ENCODE data around the gene S100A13. TPM values are rescaled to one million over a fixed set of nuclear protein-coding genes. Genes with fewer than 3 reads are reported as not detected.
A peak's percentile ranks its signal among the peaks of the same experiment; 100 is the strongest.

S100A13 gene
- total and polyA plus RNA-seq, 2 donors (not counting 1 experiment from before 2014, with no cell fraction given): 172 to 399 TPM

DNA sequence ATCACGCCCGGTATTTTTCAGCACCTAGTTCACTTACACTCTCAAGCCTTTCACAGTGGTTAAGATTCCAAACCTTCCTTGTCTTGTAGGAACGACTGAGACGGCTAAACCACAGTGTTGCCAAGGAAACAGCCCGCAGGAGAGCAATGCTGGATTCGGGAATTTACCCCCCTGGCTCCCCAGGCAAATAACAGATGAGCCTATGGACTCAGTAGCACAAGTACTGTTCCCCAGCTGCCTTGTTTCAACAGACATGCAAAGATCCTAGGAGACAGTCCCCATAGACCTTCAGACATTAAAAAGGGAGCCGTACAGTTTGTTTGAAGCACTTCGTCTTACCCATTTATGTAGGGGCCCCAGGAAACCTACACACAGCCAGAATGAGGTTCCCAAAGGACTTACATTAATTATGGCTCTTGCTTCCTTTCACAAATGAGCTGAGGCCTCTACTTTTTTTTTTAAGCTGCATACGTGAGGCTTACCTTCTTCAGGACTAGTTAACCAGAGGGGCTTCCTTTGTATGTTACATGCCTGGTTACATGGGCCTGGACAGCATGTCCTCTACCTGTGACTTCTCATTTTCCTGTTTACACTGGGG lies 33.9 kb upstream of the S100A13 start:
- TF ChIP-seq EZH2 (IDR thresholded peaks at IDR 0.05; ENCODE audit: low read length, missing control alignments): no peak
- TF ChIP-seq, protein P1, sequence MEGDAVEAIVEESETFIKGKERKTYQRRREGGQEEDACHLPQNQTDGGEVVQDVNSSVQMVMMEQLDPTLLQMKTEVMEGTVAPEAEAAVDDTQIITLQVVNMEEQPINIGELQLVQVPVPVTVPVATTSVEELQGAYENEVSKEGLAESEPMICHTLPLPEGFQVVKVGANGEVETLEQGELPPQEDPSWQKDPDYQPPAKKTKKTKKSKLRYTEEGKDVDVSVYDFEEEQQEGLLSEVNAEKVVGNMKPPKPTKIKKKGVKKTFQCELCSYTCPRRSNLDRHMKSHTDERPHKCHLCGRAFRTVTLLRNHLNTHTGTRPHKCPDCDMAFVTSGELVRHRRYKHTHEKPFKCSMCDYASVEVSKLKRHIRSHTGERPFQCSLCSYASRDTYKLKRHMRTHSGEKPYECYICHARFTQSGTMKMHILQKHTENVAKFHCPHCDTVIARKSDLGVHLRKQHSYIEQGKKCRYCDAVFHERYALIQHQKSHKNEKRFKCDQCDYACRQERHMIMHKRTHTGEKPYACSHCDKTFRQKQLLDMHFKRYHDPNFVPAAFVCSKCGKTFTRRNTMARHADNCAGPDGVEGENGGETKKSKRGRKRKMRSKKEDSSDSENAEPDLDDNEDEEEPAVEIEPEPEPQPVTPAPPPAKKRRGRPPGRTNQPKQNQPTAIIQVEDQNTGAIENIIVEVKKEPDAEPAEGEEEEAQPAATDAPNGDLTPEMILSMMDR (conservative IDR thresholded peaks at IDR 0.05 in 1 of 2, IDR thresholded peaks at IDR 0.05 in 1 of 2; ENCODE audit: low read depth in 1 of 2, low read length in 2 of 2): no peak
- peaks cover 11% of the 10 kb centered on the region for H3K36me3 ChIP-seq (ENCODE audit: control insufficient read depth, insufficient read depth, low read length)
- DNase-seq (ENCODE audit: low read depth in 2 of 2): peak in 1 of 2 donors; percentile 82
- H3K4me1 ChIP-seq (ENCODE audit: control insufficient read depth, extremely low read depth, insufficient read depth, low read length): peaks cover 4% of the 10 kb centered on the region
- H3K79me2 ChIP-seq (ENCODE audit: control insufficient read depth, insufficient read depth, low read length): peaks cover 12% of the 10 kb centered on the region
- no peaks in the 10 kb centered on the region for H3K9me3 ChIP-seq (ENCODE audit: control insufficient read depth, insufficient read depth, low read depth, low read length)
- no peaks in the 10 kb centered on the region for H3K27me3 ChIP-seq (ENCODE audit: control insufficient read depth, insufficient read depth, low read length)
- no peak overlapping the region for H3K9ac ChIP-seq (ENCODE audit: insufficient read depth, low read length)
- H3K4me3 ChIP-seq (replicated peaks in 1 of 4; ENCODE audit: control extremely low read depth in 1 of 4, insufficient read depth in 1 of 4, low read depth in 3 of 4, low read length in 4 of 4): no peak overlapping the region
- no peak overlapping the region for H3K27ac ChIP-seq (ENCODE audit: insufficient read depth, low read length)
- H4K20me1 ChIP-seq (ENCODE audit: control insufficient read depth, extremely low read depth, insufficient read depth, low read length): no peaks in the 10 kb centered on the region
- H3K4me2 ChIP-seq (ENCODE audit: extremely low read depth, insufficient read depth, low read length): no peak overlapping the region
- H2AFZ ChIP-seq (ENCODE audit: low read length): no peak overlapping the region

DNA sequence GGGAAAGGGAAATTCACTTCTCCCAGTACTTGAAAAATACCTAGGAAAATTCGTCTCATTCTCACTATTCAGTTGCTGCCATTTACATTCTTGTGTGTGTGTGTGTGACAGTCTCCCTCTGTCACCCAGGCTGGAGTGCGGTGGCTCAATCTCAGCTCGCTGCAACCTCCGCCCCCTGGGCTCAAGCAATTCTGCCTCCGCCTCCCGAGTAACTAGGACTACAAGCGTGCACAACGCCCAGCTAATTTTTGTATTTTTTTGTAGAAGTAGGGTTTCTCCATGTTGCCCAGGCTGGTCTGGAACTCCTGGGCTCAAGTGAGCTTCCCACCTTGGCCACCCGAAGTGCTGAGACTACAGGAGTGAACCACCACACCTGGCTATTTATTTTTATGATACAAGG lies 32.4 kb upstream of the S100A13 start:
- DNase-seq (ENCODE audit: low read depth in 2 of 2): no peak
- H3K27ac ChIP-seq (ENCODE audit: insufficient read depth, low read length): no peak overlapping the region
- H3K9me3 ChIP-seq (ENCODE audit: control insufficient read depth, insufficient read depth, low read depth, low read length): no peaks in the 10 kb centered on the region
- peaks cover 4% of the 10 kb centered on the region for H3K4me1 ChIP-seq (ENCODE audit: control insufficient read depth, extremely low read depth, insufficient read depth, low read length)
- H3K4me3 ChIP-seq (replicated peaks in 1 of 4; ENCODE audit: control extremely low read depth in 1 of 4, insufficient read depth in 1 of 4, low read depth in 3 of 4, low read length in 4 of 4): peak overlapping the region; percentile 58 to 99 (median 80)
- H3K4me2 ChIP-seq (ENCODE audit: extremely low read depth, insufficient read depth, low read length): peak overlapping the region; percentile 15
- H3K79me2 ChIP-seq (ENCODE audit: control insufficient read depth, insufficient read depth, low read length): peaks cover 12% of the 10 kb centered on the region
- H3K27me3 ChIP-seq (ENCODE audit: control insufficient read depth, insufficient read depth, low read length): no peaks in the 10 kb centered on the region
- peaks cover 9% of the 10 kb centered on the region for H3K36me3 ChIP-seq (ENCODE audit: control insufficient read depth, insufficient read depth, low read length)
- no peak for TF ChIP-seq EZH2 (IDR thresholded peaks at IDR 0.05; ENCODE audit: low read length, missing control alignments)
- TF ChIP-seq, protein P1 (conservative IDR thresholded peaks at IDR 0.05 in 1 of 2, IDR thresholded peaks at IDR 0.05 in 1 of 2; ENCODE audit: low read depth in 1 of 2, low read length in 2 of 2): no peak
- H4K20me1 ChIP-seq (ENCODE audit: control insufficient read depth, extremely low read depth, insufficient read depth, low read length): no peaks in the 10 kb centered on the region
- H3K9ac ChIP-seq (ENCODE audit: insufficient read depth, low read length): no peak overlapping the region
- H2AFZ ChIP-seq (ENCODE audit: low read length): no peak overlapping the region

DNA sequence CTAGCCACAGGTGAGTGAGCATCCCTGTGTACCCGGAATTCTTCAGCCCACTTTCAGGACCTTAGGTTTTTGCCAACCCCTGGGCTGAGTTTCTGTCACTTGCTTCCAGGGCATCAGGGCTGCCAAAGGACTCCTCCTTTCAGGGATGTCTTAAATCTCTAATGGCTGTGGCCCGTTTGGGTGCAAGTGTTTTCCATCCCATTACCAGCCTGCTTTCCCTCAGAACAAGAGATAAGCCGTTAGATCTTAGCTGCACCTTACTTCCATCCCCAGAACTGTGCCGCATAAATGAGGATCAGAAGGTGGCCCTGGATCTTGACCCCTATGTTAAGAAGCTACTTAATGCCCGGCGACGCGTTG lies 31.9 kb upstream of the S100A13 start:
- TF ChIP-seq, protein P1 (conservative IDR thresholded peaks at IDR 0.05 in 1 of 2, IDR thresholded peaks at IDR 0.05 in 1 of 2; ENCODE audit: low read depth in 1 of 2, low read length in 2 of 2): no peak
- no peak for TF ChIP-seq EZH2 (IDR thresholded peaks at IDR 0.05; ENCODE audit: low read length, missing control alignments)
- H2AFZ ChIP-seq (ENCODE audit: low read length): peak overlapping the region; percentile 17
- H3K27ac ChIP-seq (ENCODE audit: insufficient read depth, low read length): peak overlapping the region; percentile 27

More for the DNA sequence above, 31.9 kb upstream of the S100A13 start:
- peaks cover 4% of the 10 kb centered on the region for H3K4me1 ChIP-seq (ENCODE audit: control insufficient read depth, extremely low read depth, insufficient read depth, low read length)
- H4K20me1 ChIP-seq (ENCODE audit: control insufficient read depth, extremely low read depth, insufficient read depth, low read length): no peaks in the 10 kb centered on the region
- peak overlapping the region; percentile 73 for H3K9ac ChIP-seq (ENCODE audit: insufficient read depth, low read length)
- no peaks in the 10 kb centered on the region for H3K9me3 ChIP-seq (ENCODE audit: control insufficient read depth, insufficient read depth, low read depth, low read length)
- no peaks in the 10 kb centered on the region for H3K27me3 ChIP-seq (ENCODE audit: control insufficient read depth, insufficient read depth, low read length)
- H3K4me3 ChIP-seq (replicated peaks in 1 of 4; ENCODE audit: control extremely low read depth in 1 of 4, insufficient read depth in 1 of 4, low read depth in 3 of 4, low read length in 4 of 4): peak overlapping the region; percentile 58 to 99 (median 80)
- H3K36me3 ChIP-seq (ENCODE audit: control insufficient read depth, insufficient read depth, low read length): peaks cover 7% of the 10 kb centered on the region
- H3K4me2 ChIP-seq (ENCODE audit: extremely low read depth, insufficient read depth, low read length): peak overlapping the region; percentile 15
- H3K79me2 ChIP-seq (ENCODE audit: control insufficient read depth, insufficient read depth, low read length): peaks cover 12% of the 10 kb centered on the region
- no peak for DNase-seq (ENCODE audit: low read depth in 2 of 2)

Data from fibroblast of lung (primary cell).